ENCODE measurements around the gene FAM209B.

The FAM209B gene

GRCh38 chr20:56565511-56565910 is 32.5 kb downstream of the FAM209B start:
- no peak for TF ChIP-seq CTCF (IDR thresholded peaks at IDR 0.05; ENCODE audit: insufficient read depth, missing control alignments)
- DNase-seq (ENCODE audit: insufficient read length, low spot score) (no peak), FAIRE-seq (no peak)

GRCh38 chr20:56566621-56567020 is 33.6 kb downstream of the FAM209B start:
- DNase-seq (ENCODE audit: insufficient read length, low spot score) (no peak), FAIRE-seq (no peak)
- no peak for TF ChIP-seq CTCF (IDR thresholded peaks at IDR 0.05; ENCODE audit: insufficient read depth, missing control alignments)

- no peak for DNase-seq (ENCODE audit: insufficient read length, low spot score)
- FAIRE-seq, result no peak
- TF ChIP-seq CTCF (IDR thresholded peaks at IDR 0.05; ENCODE audit: insufficient read depth, missing control alignments), result no peak
These were observed 37.8 kb downstream of the FAM209B start for GRCh38 chr20:56570832-56571231.

- no peak for TF ChIP-seq CTCF (IDR thresholded peaks at IDR 0.05; ENCODE audit: insufficient read depth, missing control alignments)
- FAIRE-seq (no peak), DNase-seq (ENCODE audit: insufficient read length, low spot score) (no peak)
These were observed 39.1 kb downstream of the FAM209B start for GRCh38 chr20:56572172-56572571.

- no peak for TF ChIP-seq CTCF (IDR thresholded peaks at IDR 0.05; ENCODE audit: insufficient read depth, missing control alignments)
- FAIRE-seq (no peak), DNase-seq (ENCODE audit: insufficient read length, low spot score) (no peak)
These were observed 40.9 kb downstream of the FAM209B start for GRCh38 chr20:56573986-56574385.

GRCh38 chr20:56574531-56575142 is 41.6 kb downstream of the FAM209B start:
- FAIRE-seq, result no peak
- TF ChIP-seq CTCF (IDR thresholded peaks at IDR 0.05; ENCODE audit: insufficient read depth, missing control alignments), result no peak
- DNase-seq (ENCODE audit: insufficient read length, low spot score), result no peak

- no peak for TF ChIP-seq CTCF (IDR thresholded peaks at IDR 0.05; ENCODE audit: insufficient read depth, missing control alignments)
- FAIRE-seq, result no peak
- no peak for DNase-seq (ENCODE audit: insufficient read length, low spot score)
These were observed 42.1 kb downstream of the FAM209B start for GRCh38 chr20:56575157-56575556.
